Eye (tissue), 1 donor: ENCODE measurements around the gene ZBED1.

Source experiments
- DNase-seq: peaks from one replicate; pipeline ENCODE4 v3.0.0-alpha.2; 2015

The ZBED1 gene

DNA sequence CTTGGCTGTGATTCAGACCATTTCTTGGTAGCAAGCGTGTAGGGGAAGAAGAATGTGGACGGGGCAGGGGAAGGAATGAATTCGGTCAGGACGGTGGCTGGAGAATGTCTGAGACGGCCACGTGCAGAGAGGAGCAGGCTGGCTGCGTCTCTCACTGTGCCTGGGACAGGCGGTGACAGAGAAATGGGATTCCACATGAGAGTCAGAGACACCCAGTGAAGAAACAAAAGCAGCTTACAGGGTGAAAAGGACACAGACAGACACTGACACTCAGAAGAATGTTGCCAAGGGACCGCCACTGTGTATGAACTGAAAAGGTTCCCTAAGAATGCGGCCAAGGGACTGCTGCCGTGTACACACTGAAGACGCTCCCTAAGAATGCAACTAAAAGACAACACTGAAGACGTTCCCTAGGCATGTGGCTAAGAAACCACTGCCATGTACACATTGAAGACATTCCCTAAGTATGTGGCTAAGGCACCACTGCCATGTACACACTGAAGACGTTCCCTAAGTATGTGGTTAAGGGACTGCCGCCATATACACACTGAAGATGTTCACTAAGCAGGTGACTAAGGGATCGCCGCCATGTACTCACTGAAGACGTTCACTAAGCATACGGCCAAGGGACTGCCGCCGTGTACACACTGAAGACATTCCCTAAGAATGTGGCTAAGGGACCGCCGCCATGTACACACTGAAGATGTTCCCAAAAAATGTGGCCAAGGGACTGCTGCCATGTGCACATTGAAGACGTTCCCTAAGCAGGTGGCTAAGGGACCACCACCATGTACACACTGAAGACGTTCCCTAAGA lies 49.1 kb downstream of the ZBED1 start:
- peak; percentile 56 for DNase-seq

DNA sequence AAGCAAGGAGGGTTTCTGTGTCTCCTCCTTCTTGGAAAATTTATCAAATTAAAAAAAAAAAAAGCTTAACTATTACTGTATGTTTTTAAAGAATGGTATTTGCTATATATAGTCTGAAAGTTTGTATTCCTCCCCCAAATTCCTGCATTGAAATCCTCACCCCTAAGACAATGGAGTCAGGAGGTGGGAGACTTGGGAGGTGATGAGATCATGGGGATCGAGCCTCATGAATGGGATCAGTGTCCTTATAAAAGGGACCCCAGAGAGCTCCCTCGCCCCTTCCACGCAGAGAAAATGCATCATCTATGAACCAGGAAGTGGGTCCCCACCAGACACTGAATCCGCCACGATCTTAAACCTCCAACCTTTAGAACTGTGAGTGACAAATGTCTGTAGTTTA lies 50.1 kb downstream of the ZBED1 start:
- DNase-seq: no peak

DNA sequence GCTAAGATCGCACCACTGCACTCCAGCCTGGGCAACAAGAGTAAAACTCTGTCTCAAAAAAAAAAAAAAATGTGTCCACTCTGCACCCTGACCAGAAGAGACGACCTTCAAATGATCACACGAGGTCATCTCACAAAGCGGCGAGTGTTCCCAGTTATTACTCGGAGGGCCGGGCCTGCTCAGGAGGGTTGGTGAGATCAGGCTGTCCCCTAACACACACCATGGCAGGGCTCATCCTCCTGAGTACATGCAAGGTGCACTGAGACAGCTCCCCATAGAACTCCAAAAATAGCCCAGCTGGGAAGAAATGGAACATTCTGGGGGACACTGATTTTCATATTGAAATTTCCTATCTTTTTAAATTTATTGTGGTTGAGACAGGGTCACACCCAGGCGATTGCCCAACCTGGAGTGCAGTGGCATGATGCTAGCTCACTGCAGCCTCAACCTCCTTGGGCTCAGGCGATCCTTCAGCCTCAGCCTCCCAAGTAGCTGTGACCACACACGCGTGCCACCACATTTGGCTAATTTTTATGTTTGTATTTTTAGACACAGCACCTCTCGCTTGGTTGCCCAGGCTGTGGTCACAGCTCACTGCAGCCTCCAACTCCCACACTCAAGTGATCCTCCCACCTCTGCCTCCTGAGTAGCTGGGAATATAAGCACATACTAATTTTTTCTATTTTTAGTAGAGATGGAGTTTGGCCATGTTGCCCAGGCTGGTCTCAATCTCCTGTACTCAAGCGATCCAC lies 51.5 kb downstream of the ZBED1 start:
- no peak for DNase-seq

DNA sequence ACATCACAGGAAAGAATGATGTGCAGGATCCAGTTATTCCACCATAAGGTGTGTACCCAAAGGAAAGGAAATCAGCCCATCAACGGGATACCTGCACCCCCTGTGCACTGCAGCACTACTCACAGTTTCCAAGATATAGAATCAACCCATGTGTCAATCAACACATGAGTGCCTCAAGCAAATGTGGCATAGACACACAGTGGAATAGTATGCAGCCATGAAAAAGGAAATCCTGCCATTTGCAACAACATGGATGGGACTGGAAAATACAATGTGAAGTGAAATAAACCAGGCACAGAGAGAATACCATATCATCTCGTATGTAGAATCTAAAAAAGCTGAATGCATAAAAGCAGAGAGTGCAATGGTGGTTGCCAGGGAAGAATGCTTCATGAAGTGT lies 53.3 kb downstream of the ZBED1 start:
- no peak for DNase-seq

DNA sequence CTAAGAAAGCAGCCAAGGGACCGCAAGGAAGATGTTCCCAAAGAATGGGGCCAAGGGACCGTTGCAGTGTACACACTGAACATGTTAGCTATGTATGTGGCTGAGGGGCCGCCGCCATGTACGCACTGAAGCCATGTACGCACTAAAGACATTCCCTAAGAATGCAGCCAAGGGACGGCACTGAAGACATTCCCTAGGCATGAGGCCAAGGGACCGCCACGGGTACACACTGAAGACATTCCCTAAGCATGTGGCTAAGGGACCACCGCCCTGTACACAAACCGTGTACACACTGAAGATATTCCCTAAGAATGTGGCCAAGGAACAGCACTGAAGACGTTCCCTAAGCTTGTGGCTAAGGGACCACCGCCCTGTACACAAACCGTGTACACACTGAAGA lies 54.0 kb downstream of the ZBED1 start:
- no peak for DNase-seq

DNA sequence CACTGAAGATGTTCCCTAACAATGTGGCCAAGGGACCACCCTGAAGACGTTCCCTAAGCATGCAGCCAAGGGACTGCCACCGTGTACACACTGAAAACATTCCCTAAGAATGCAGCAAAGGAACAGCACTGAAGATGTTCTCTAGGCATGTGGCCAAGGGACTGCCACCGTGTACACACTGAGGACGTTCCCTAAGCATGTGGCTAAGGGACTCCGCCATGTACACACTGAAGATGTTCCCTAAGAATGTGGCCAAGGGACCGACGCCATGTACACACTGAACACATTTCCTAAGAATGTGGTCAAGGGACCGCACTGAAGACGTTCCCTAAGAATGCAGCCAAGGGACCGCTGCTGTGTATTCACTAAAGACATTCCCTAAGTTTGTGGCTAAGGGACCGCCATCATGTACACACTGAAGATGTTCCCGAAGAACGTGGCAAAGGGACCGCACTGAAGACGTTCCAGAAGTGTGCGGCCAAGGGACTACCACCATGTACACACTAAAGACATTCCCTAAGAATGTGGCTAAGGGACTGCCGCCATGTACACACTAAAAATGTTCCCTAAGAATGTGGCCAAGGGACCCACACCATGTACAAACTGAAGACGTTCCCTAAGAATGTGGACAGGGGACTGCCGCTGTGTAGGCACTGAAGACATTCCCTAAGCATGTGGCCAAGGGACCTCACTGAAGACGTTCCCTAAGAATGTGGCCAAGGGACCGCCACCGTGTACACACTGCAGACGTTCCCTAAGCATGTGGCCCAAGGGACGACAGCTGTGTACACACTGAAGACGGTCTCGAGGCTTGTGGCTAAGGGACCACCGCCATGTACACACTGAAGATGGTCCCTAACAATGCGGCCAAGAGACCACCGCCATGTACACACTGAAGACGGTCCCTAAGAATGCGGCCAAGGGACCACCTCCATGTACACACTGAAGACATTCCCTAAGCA lies 54.8 kb downstream of the ZBED1 start:
- no peak for DNase-seq

DNA sequence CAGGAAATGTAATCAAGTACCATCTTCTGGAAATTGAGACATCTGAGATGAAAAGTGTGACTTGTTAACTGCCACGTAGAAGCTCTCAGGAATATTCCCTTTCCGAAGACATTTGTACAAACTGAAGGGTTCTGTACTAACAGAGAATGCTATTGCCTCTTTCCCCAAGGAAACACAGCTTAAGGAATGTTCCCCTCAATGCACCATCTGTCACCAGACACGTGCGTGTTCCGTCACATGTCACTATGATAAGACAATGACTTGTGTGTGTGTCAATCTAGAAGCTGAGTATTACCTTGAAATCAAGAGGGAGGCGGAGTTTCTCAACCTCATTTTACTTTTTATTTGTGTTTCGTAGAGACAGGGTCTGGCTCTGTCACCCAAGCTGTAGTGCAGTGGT lies 58.1 kb downstream of the ZBED1 start:
- no peak for DNase-seq

DNA sequence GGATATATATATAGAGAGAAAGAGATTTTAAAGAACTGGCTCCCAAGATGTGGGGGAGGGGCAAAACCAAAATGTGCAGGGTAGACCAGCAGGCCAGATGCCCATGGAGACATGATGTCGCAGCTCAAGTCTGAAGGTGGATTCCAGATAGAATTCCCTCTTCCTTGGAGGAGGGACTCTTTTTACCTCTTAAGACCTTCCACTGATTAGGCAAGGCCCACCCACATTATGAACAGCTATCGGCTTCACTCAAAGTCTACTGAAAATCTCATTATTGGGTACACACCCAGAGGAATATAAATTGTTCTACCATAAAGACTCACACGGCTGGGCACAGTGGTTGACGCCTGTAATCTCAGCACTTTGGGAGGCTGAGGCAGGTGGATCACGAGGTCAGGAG lies 59.3 kb downstream of the ZBED1 start:
- no peak for DNase-seq

DNA sequence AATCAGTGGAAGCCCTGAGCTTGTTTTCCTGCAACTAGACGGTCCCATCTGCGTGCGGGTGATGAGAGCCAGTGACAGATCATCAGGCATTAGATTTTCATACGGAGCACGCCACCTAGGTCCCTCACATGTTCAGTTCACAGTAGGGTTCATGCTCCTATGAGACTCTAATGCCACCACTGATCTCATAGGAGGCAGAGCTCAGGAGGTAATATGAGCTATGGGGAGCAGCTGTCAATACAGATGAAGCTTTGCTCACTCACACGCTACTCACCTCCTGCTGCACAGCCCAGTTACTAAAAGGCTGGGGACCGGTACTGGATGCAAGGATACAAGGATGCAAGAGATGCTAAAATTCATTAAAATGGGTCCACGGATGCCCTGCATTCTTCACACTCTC lies 61.2 kb downstream of the ZBED1 start:
- DNase-seq: no peak
